Parathyroid adenoma (tissue), 2 donors: Measurements from ENCODE around the gene CHD9NB.
"Not testable (repeated sequence)": the region's sequence is repeated elsewhere in the genome, so short reads cannot be mapped to it uniquely, and the experiment has no call there.

Source experiments
- H2AFZ ChIP-seq: fragments of 300-600 bp; sonication (generic); one replicate; pipeline ENCODE4 v1.7.0; 2017; ENCODE audit warnings: antibody characterized with exemption, mild to moderate bottlenecking
- H3K27ac ChIP-seq: fragments of 300-600 bp; sonication (generic); one replicate; pipeline ENCODE4 v1.7.0; 2017
- H3K27me3 ChIP-seq: fragments of 300-600 bp; sonication (generic); one replicate; pipeline ENCODE4 v1.7.0; 2017; ENCODE audit warnings: low read length; ENCODE audit not compliant: control insufficient read depth, insufficient read depth
- H3K36me3 ChIP-seq: fragments of 300-600 bp; sonication (generic); one replicate; pipeline ENCODE4 v1.7.0; 2017; ENCODE audit warnings: low read length; ENCODE audit not compliant: control insufficient read depth, insufficient read depth
- H3K4me1 ChIP-seq: fragments of 300-600 bp; sonication (generic); one replicate; pipeline ENCODE4 v1.7.0; 2017; ENCODE audit warnings: control low read depth
- H3K4me2 ChIP-seq: fragments of 300-600 bp; sonication (generic); one replicate; pipeline ENCODE4 v1.7.0; 2017; ENCODE audit warnings: low read length
- H3K4me3 ChIP-seq: fragments of 300-600 bp; sonication (generic); one replicate; pipeline ENCODE4 v1.7.0; 2017; ENCODE audit warnings: low read depth, low read length
- H3K79me2 ChIP-seq: fragments of 300-600 bp; sonication (generic); one replicate; pipeline ENCODE4 v1.7.0; 2017; ENCODE audit warnings: control low read depth
- H3K9ac ChIP-seq: fragments of 300-600 bp; sonication (generic); one replicate; pipeline ENCODE4 v1.7.0; 2017; ENCODE audit warnings: mild to moderate bottlenecking
- H3K9me3 ChIP-seq: fragments of 300-600 bp; sonication (generic); one replicate; pipeline ENCODE4 v1.7.0; 2017; ENCODE audit warnings: low read length; ENCODE audit not compliant: control insufficient read depth
- TF ChIP-seq, protein P1 (sequence below): fragments of 300-600 bp; sonication (generic); IDR thresholded peaks from one replicate; pipeline ENCODE4 v1.7.0; 2017; ENCODE audit warnings: antibody characterized with exemption, mild to moderate bottlenecking
- donor health status: primary hyperparathyroidism.

Gene CHD9NB

DNA sequence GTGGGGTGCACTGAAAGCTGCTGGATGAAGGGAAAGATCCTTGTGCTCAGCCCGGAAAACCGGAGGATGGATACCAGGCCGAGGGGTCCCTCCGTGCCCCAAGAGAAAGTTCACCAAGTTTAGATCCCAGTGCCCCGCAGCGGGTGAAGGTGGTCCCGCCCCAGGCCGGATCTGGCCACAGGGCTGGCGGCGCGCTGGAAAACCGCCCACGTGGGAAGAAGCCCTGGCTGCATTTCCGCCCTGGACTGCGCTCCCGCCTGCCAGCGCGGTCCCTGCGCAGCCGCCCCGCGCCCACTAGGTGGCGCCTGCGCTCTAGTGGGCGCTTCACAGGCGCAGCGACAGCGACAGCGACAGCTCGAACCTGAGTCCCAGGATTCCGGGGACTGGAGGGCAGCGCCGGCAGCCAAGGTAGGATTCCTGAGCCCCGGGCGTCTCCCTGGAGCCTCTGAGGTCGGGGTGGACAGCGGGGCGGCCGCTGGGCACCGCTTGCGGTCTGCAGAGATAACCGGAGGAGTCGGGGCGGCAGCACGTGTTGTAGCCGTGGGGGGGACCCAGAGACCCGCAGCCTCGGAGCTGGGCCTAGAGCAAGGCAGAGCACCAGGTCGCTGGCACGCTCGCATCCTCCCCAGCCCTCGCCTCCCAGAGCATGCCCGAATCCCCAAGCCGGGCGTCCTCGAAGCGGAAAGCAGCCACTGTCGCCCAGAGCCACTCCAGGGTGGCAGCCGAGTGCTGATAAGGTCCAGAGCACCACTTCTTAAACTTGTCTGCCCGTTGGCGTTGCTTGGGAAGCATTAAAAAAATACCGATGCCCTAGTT lies 2.2 kb upstream of the CHD9NB start, which contains the start of gene CHD9:
TSS of gene CHD9 (plus strand) at position 322 of the 816 bp plus-strand sequence. CDS start 101,099 bp downstream, outside the sequence.
- Histone ChIP-seq H3K4me2 (peak within 1 kb of the TSS; percentile 96), H3K27ac (peak within 1 kb of the TSS; percentile 79), H3K79me2 (peaks cover 33% of the 10 kb centered on the region), H3K36me3 (no peaks in the 10 kb centered on the region), H3K9ac (peak within 1 kb of the TSS; percentile 2), H3K4me3 (peak within 1 kb of the TSS; percentile 77), H3K9me3 (no peaks in the 10 kb centered on the region), H2AFZ (peak within 1 kb of the TSS; percentile 96), H3K27me3 (no peaks in the 10 kb centered on the region), H3K4me1 (peaks cover 10% of the 10 kb centered on the region)
- TF ChIP-seq, protein P1, sequence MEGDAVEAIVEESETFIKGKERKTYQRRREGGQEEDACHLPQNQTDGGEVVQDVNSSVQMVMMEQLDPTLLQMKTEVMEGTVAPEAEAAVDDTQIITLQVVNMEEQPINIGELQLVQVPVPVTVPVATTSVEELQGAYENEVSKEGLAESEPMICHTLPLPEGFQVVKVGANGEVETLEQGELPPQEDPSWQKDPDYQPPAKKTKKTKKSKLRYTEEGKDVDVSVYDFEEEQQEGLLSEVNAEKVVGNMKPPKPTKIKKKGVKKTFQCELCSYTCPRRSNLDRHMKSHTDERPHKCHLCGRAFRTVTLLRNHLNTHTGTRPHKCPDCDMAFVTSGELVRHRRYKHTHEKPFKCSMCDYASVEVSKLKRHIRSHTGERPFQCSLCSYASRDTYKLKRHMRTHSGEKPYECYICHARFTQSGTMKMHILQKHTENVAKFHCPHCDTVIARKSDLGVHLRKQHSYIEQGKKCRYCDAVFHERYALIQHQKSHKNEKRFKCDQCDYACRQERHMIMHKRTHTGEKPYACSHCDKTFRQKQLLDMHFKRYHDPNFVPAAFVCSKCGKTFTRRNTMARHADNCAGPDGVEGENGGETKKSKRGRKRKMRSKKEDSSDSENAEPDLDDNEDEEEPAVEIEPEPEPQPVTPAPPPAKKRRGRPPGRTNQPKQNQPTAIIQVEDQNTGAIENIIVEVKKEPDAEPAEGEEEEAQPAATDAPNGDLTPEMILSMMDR: peak; percentile 100

- Histone ChIP-seq H3K4me2 (peak overlapping the region; percentile 96), H3K4me3 (peak overlapping the region; percentile 77), H3K27ac (peak overlapping the region; percentile 79), H2AFZ (peak overlapping the region; percentile 96), H3K36me3 (no peaks in the 10 kb centered on the region), H3K79me2 (peaks cover 27% of the 10 kb centered on the region), H3K27me3 (no peaks in the 10 kb centered on the region), H3K9ac (no peak overlapping the region), H3K9me3 (no peaks in the 10 kb centered on the region), H3K4me1 (peaks cover 10% of the 10 kb centered on the region)
- TF ChIP-seq, protein P1: no peak
Observed at GRCh38 chr16:53053967-53054669, 1.4 kb upstream of the CHD9NB start.

- peaks cover 10% of the 10 kb centered on the region for H3K4me1 ChIP-seq
- not testable (repeated sequence) for H3K9me3 ChIP-seq, H3K4me2 ChIP-seq, H3K36me3 ChIP-seq, H3K27me3 ChIP-seq, H3K79me2 ChIP-seq, H3K27ac ChIP-seq, H2AFZ ChIP-seq, H3K9ac ChIP-seq, H3K4me3 ChIP-seq
Observed at GRCh38 chr16:53051255-53051654, 1.4 kb downstream of the CHD9NB start.

DNA sequence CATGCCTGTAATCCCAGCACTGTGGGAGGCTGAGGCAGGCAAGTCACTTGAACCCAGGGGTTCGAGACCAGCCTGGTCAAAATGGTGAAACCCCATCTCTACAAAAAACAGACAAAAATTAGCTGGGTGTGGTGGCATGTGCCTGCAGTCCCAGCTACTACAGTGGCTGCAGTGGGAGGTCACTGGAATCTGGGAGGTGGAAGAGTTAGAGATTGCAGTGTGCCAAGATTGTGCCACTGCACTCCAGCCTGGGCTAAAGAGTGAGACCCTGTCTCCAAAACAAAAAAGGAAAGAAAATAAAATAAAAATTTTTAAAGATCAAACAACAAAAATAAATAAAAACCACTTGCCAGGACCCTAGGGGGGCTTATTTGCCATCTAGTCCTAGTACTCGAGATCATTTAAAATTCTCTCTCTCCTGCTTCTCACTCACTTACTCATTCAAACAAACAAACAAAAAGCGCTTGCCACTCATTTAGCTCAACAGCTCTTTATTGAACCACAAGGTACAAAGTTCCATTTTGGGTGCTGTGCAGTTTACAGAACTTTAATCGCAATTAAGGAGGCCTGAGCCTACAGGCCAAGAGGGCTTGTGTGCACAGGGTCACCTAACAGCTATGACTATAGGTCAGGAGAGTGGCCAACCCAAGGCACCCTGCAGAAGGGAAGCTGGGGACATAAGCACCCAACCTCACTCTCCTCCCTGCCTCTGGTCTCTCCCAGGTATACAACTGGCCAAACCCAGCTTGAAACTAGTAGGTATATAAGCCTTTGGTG lies 4.4 kb downstream of the CHD9NB start:
- Histone ChIP-seq H3K4me3 (no peak overlapping the region), H3K4me1 (peaks cover 12% of the 10 kb centered on the region), H3K27me3 (no peaks in the 10 kb centered on the region), H3K27ac (no peak overlapping the region), H3K9me3 (no peaks in the 10 kb centered on the region), H3K36me3 (no peaks in the 10 kb centered on the region), H3K4me2 (no peak overlapping the region), H2AFZ (no peak overlapping the region), H3K79me2 (no peaks in the 10 kb centered on the region), H3K9ac (no peak overlapping the region)
- TF ChIP-seq, protein P1: no peak

- H3K36me3 ChIP-seq, H3K4me2 ChIP-seq, H3K79me2 ChIP-seq, H3K27ac ChIP-seq, H3K4me3 ChIP-seq, H3K9ac ChIP-seq, H3K9me3 ChIP-seq, H3K27me3 ChIP-seq, H2AFZ ChIP-seq: not testable (repeated sequence)
- peaks cover 12% of the 10 kb centered on the region for H3K4me1 ChIP-seq
Observed at GRCh38 chr16:53047515-53047914, 5.2 kb downstream of the CHD9NB start.
